Lower leg skin (tissue), 3 donors: ENCODE results near the gene NOL4L.

ENCODE experiments used
- POLR2A ChIP-seq, 2 donors: fragments of 450-650 bp; IDR thresholded peaks; one replicate each; pipeline ENCODE4 v1.6.1; 2016 to 2017; ENCODE audit warnings: antibody characterized with exemption in 2 of 2, mild to moderate bottlenecking in 1 of 2, moderate library complexity in 1 of 2
- TF ChIP-seq, protein P1 (sequence below), 3 donors: fragments of 450-650 bp; IDR thresholded peaks; one replicate each; pipeline ENCODE4 v1.5.1; 2016; ENCODE audit warnings: antibody characterized with exemption in 3 of 3, mild to moderate bottlenecking in 3 of 3, moderate library complexity in 2 of 3

DNA sequence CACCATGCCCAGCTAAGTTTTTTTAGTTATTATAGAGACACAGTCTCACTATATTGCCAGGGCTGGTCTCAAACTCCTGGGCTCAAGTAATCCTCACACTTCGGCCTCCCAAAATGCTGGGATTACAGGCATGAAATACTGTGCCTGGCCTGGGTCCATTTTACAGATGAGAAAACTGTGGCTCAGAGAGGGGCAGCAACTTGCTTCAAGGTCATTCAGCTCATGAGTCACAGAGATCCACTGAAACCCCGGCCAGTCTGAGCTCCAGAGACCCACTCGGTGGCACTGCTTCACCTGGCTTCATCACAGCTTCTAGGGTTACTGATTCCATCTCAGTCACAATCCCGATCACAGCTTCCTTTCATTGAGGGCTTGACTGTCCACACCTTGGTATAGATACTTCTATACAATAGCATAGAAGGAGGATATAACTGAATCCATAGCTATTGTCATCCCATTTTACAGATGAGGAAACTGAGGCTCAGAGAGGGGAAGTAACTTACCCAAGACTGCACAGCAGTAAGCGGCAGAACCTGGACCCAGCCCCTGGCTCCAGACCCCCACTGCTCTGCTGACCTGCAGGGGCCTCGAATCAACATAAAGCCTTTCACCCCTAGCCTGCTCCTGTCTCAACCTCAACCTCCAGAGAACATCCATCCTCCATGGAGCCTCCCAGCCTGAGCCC, 11.8 kb downstream of the NOL4L start:
- TF ChIP-seq, protein P1, sequence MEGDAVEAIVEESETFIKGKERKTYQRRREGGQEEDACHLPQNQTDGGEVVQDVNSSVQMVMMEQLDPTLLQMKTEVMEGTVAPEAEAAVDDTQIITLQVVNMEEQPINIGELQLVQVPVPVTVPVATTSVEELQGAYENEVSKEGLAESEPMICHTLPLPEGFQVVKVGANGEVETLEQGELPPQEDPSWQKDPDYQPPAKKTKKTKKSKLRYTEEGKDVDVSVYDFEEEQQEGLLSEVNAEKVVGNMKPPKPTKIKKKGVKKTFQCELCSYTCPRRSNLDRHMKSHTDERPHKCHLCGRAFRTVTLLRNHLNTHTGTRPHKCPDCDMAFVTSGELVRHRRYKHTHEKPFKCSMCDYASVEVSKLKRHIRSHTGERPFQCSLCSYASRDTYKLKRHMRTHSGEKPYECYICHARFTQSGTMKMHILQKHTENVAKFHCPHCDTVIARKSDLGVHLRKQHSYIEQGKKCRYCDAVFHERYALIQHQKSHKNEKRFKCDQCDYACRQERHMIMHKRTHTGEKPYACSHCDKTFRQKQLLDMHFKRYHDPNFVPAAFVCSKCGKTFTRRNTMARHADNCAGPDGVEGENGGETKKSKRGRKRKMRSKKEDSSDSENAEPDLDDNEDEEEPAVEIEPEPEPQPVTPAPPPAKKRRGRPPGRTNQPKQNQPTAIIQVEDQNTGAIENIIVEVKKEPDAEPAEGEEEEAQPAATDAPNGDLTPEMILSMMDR (IDR thresholded peaks at IDR 0.05): no peak
- no peak for TF ChIP-seq POLR2A (IDR thresholded peaks at IDR 0.05)
